HCT116 (cell line): ENCODE results near the gene CPNE9. TPM values are rescaled to one million over a fixed set of nuclear protein-coding genes. Genes with fewer than 3 reads are reported as not detected.

Experiments used
- ATAC-seq: fragments of 200-7000 bp; cut with Tn5 transposase; 2 replicates; pipeline ENCODE4 v1.9.1; 2020; ENCODE audit warnings: mild to moderate bottlenecking, moderate library complexity
- BruUV-seq: library from RNA; stranded (reverse); fragments of 400-500 nt; replicated peaks from 2 replicates; lab custom pipeline; 2021; lab: Mats Ljungman, UMichigan
- CTCF ChIA-PET: fragments of 300-600 bp; sonication (Branson Sonifier 250); formaldehyde crosslinking; loops from one replicate; lab custom pipeline; 2021; ENCODE audit warnings: antibody characterized with exemption; lab: Charles Lee
- POLR2A ChIA-PET: fragments of 300-600, 350-600 bp; sonication (Branson Sonifier 250); formaldehyde crosslinking; loops from one replicate; lab custom pipeline; 2021; ENCODE audit warnings: antibody characterized with exemption; lab: Charles Lee
- RAD21 ChIA-PET, 2 experiments: fragments of 300-600 bp; sonication (Branson Sonifier 250); formaldehyde crosslinking; loops; one replicate each; lab custom pipeline; 2023; ENCODE audit warnings: low total read pairs in 2 of 2; ENCODE audit not compliant: uncharacterized antibody in 2 of 2, unreplicated experiment in 2 of 2, low non-redundant PET in 1 of 2; lab: Charles Lee
- DNase-seq: peaks from one replicate; pipeline ENCODE4 v3.0.0-alpha.2; 2010; ENCODE audit warnings: low read depth, low spot score
- H2AFZ ChIP-seq: fragments of 200-600 bp; shearing (Covaris generic), sonication (generic); 2 replicates; pipeline ENCODE4 v1.6.1; 2017; ENCODE audit warnings: low read depth, mixed run types, mixed read lengths, antibody characterized with exemption, low read length; ENCODE audit not compliant: poor library complexity, severe bottlenecking
- H3K27ac ChIP-seq: 2 replicates; pipeline ENCODE4 v1.5.1; 2012; ENCODE audit warnings: low read depth, low read length
- H3K27me3 ChIP-seq: fragments of 200-600 bp; sonication (generic); 2 replicates; pipeline ENCODE4 v1.6.1; 2016; ENCODE audit warnings: mixed run types, low read length, mixed read lengths; ENCODE audit not compliant: insufficient read depth
- H3K36me3 ChIP-seq, 2 experiments: fragments of 200-500 bp in 1 of 2; fragments of 200-600 bp in 1 of 2; sonication (Bioruptor generic) in 1 of 2; sonication (generic) in 1 of 2; 2 replicates each; pipeline versions ENCODE4 v1.5.1 to v1.6.1; 2014 to 2016; ENCODE audit warnings: low read length in 2 of 2, inconsistent platforms in 1 of 2, mixed read lengths in 1 of 2, mixed run types in 1 of 2; ENCODE audit not compliant: insufficient read depth in 2 of 2, control insufficient read depth in 1 of 2
- H3K4me1 ChIP-seq, 2 experiments: fragments of 200-600 bp in 1 of 2; sonication (generic) in 1 of 2; 2 replicates each; pipeline versions ENCODE4 v1.5.1 to v1.6.1; 2012 to 2017; ENCODE audit warnings: low read length in 2 of 2, inconsistent platforms in 1 of 2, mild to moderate bottlenecking in 1 of 2, mixed read lengths in 1 of 2, mixed run types in 1 of 2, moderate library complexity in 1 of 2; ENCODE audit not compliant: insufficient read depth in 2 of 2, control insufficient read depth in 1 of 2
- H3K4me2 ChIP-seq: fragments of 200-600 bp; sonication (generic); 2 replicates; pipeline ENCODE4 v1.6.1; 2017; ENCODE audit warnings: mixed run types, low read length, mixed read lengths
- H3K4me3 ChIP-seq, 2 experiments: fragments of 200-600 bp in 1 of 2; sonication (generic) in 1 of 2; replicated peaks in 1 of 2; 2 replicates each; pipeline ENCODE4 v1.5.1; 2011 to 2016; ENCODE audit warnings: low read length in 2 of 2, control low read depth in 1 of 2, low read depth in 1 of 2, mild to moderate bottlenecking in 1 of 2, mixed read lengths in 1 of 2, mixed run types in 1 of 2
- H3K79me2 ChIP-seq: fragments of 200-600 bp; sonication (generic); 2 replicates; pipeline ENCODE4 v1.6.1; 2017; ENCODE audit warnings: mild to moderate bottlenecking, mixed run types, low read length, moderate library complexity, mixed read lengths; ENCODE audit not compliant: insufficient read depth
- H3K9ac ChIP-seq: fragments of 200-600 bp; sonication (generic); 2 replicates; pipeline ENCODE4 v1.6.1; 2016; ENCODE audit warnings: low read length, mixed read lengths
- H3K9me2 ChIP-seq: fragments of 200-600 bp; sonication (generic), shearing (Covaris generic); 2 replicates; pipeline ENCODE4 v1.6.1; 2017; ENCODE audit warnings: mixed run types, mild to moderate bottlenecking, moderate library complexity; ENCODE audit not compliant: insufficient read depth
- H3K9me3 ChIP-seq, 2 experiments: fragments of 200-500 bp in 1 of 2; fragments of 200-600 bp in 1 of 2; sonication (Bioruptor generic) in 1 of 2; sonication (generic) in 1 of 2; 2 replicates each; pipeline ENCODE4 v1.6.1; 2014 to 2017; ENCODE audit warnings: low read length in 2 of 2, mixed read lengths in 2 of 2, inconsistent platforms in 1 of 2, low read depth in 1 of 2, mild to moderate bottlenecking in 1 of 2, mixed run types in 1 of 2, moderate library complexity in 1 of 2; ENCODE audit not compliant: control insufficient read depth in 1 of 2, insufficient read depth in 1 of 2
- H4K20me1 ChIP-seq: fragments of 200-600 bp; sonication (generic), shearing (Covaris generic); 2 replicates; pipeline ENCODE4 v1.6.1; 2017; ENCODE audit warnings: mixed run types, mild to moderate bottlenecking, moderate library complexity; ENCODE audit not compliant: insufficient read depth
- EZH2phosphoT487 ChIP-seq: fragments of 200-600 bp; IDR thresholded peaks from 2 replicates; pipeline ENCODE4 v1.6.1; 2018; ENCODE audit warnings: antibody characterized with exemption, borderline replicate concordance
- FOSL1 ChIP-seq: IDR thresholded peaks from 2 replicates; pipeline ENCODE4 v1.6.1; 2012; ENCODE audit warnings: low read depth
- SP1 ChIP-seq: IDR thresholded peaks from 2 replicates; pipeline ENCODE4 v1.6.1; 2012; ENCODE audit warnings: low read depth
- intact Hi-C: fragments of 100-400 bp; cut with micrococcal nuclease; formaldehyde crosslinking; loops from 2 replicates; pipeline ENCODE4 v1.10.0; 2022
- total RNA-seq: library from RNA; stranded (reverse); gene quantifications from one replicate; pipeline ENCODE4 v1.2.1, GENCODE V29; 2021; ENCODE audit not compliant: unreplicated experiment
- TF ChIP-seq, protein P1 (sequence below): IDR thresholded peaks from 2 replicates; pipeline ENCODE4 v1.6.1; 2012; ENCODE audit warnings: low read depth

The CPNE9 gene
- total RNA-seq, 1 experiment from 2014 or later: 0.98 TPM

DNA sequence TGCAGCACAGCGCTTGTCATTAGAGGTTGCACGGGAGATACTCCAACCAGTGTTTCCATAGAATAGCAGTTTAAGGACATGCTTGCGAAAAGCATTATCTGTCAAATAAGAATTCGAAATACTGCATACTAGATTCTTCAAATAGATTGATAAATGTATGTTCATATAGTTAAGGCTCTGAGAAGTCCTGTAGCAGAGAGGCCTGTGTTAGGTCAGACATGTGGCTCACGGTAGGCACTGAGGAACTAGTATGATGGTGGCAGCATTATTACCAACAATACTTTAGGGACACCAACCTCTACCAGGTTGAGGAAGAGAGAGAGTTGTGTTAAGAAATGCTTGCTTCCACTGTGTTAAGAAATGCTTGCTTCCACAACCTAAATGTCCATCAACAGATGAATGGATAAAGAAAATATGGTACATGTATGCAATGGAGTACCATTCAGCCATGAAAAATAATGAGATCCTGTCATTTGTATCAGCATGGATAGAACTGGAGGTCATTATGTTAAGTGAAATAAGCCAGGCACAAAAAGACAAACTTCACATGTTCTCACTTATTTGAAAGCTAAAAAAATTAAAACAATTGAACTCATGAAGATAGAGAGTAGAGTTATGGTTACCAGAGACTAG lies 39.4 kb upstream of the CPNE9 start:
- TF ChIP-seq EZH2phosphoT487 (no peak), FOSL1 (no peak), SP1 (no peak)
- TF ChIP-seq, protein P1, sequence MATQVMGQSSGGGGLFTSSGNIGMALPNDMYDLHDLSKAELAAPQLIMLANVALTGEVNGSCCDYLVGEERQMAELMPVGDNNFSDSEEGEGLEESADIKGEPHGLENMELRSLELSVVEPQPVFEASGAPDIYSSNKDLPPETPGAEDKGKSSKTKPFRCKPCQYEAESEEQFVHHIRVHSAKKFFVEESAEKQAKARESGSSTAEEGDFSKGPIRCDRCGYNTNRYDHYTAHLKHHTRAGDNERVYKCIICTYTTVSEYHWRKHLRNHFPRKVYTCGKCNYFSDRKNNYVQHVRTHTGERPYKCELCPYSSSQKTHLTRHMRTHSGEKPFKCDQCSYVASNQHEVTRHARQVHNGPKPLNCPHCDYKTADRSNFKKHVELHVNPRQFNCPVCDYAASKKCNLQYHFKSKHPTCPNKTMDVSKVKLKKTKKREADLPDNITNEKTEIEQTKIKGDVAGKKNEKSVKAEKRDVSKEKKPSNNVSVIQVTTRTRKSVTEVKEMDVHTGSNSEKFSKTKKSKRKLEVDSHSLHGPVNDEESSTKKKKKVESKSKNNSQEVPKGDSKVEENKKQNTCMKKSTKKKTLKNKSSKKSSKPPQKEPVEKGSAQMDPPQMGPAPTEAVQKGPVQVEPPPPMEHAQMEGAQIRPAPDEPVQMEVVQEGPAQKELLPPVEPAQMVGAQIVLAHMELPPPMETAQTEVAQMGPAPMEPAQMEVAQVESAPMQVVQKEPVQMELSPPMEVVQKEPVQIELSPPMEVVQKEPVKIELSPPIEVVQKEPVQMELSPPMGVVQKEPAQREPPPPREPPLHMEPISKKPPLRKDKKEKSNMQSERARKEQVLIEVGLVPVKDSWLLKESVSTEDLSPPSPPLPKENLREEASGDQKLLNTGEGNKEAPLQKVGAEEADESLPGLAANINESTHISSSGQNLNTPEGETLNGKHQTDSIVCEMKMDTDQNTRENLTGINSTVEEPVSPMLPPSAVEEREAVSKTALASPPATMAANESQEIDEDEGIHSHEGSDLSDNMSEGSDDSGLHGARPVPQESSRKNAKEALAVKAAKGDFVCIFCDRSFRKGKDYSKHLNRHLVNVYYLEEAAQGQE: no peak
- BruUV-seq: no TSS peak
- no peak overlapping the region for H3K4me3 ChIP-seq
- CTCF ChIA-PET: no interaction called here
- intact Hi-C loops: no loop called here
- no peaks in the 10 kb centered on the region for H3K79me2 ChIP-seq
- no peak for ATAC-seq
- H3K27ac ChIP-seq: no peak overlapping the region
- POLR2A ChIA-PET: interaction anchor here (1.8 kb wide), 1 partner anchor 15 kb away, joined by 6 read pairs; the partner anchor contains the start of gene MTMR14
- H3K4me1 ChIP-seq: no peaks in the 10 kb centered on the region
- no peaks in the 10 kb centered on the region for H3K9me3 ChIP-seq
- H3K27me3 ChIP-seq: no peaks in the 10 kb centered on the region
- no peak overlapping the region for H3K9ac ChIP-seq
- no peak for DNase-seq
- H4K20me1 ChIP-seq: no peaks in the 10 kb centered on the region
- H3K9me2 ChIP-seq: no peaks in the 10 kb centered on the region
- no peak overlapping the region for H3K4me2 ChIP-seq
- RAD21 ChIA-PET: no interaction called here
- H3K36me3 ChIP-seq: peaks cover 5 to 23% of the 10 kb centered on the region in 2 experiments; a peak in 2 of 4 replicates
- H2AFZ ChIP-seq: no peak overlapping the region
